Endothelial cell of umbilical vein (primary cell): ENCODE measurements around the gene HCK. TPM values are rescaled to one million over a fixed set of nuclear protein-coding genes. Genes with fewer than 3 reads are reported as not detected.
"Not testable (repeated sequence)": the region's sequence is repeated elsewhere in the genome, so short reads cannot be mapped to it uniquely, and the experiment has no call there.

ENCODE experiments used
- BruUV-seq: library from RNA; stranded (reverse); fragments of 400-500 nt; replicated peaks from 2 replicates; lab custom pipeline; 2021; lab: Mats Ljungman, UMichigan
- CTCF ChIA-PET: fragments of 300-600, 350-600 bp; sonication (Branson Sonifier 250); formaldehyde crosslinking; loops from one replicate; lab custom pipeline; 2021; ENCODE audit warnings: antibody characterized with exemption, inconsistent platforms; lab: Charles Lee
- POLR2A ChIA-PET: fragments of 300-600, 350-600 bp; sonication (Branson Sonifier 250); formaldehyde crosslinking; loops from one replicate; lab custom pipeline; 2021; ENCODE audit warnings: antibody characterized with exemption, inconsistent platforms; lab: Charles Lee
- DNase-seq: peaks from one replicate; pipeline ENCODE4 v3.0.0-alpha.2; 2011; ENCODE audit warnings: low read depth, low spot score
- FAIRE-seq: peaks from 2 replicates; lab custom pipeline; 2011; peaks lifted over from hg19 to GRCh38; lab: Jason Lieb, UNC
- H2AFZ ChIP-seq: 2 replicates; pipeline ENCODE4 v1.6.0; 2012; ENCODE audit warnings: low read depth, low read length, control low read depth, inconsistent platforms
- H3K27ac ChIP-seq: 2 replicates; pipeline ENCODE4 v1.5.1; 2011; ENCODE audit warnings: low read depth, mild to moderate bottlenecking, control low read depth, low read length, moderate library complexity; ENCODE audit not compliant: insufficient read depth
- H3K27me3 ChIP-seq, 2 experiments: 2 replicates each; pipeline versions ENCODE4 v1.6.0 to v1.6.1; 2011; ENCODE audit warnings: low read length in 2 of 2, mixed read lengths in 1 of 2; ENCODE audit not compliant: control insufficient read depth in 2 of 2, insufficient read depth in 2 of 2
- H3K36me3 ChIP-seq, 2 experiments: 2 replicates in 1 of 2; 3 replicates in 1 of 2; pipeline ENCODE4 v1.5.1; 2011; ENCODE audit warnings: low read length in 2 of 2, mild to moderate bottlenecking in 1 of 2, moderate library complexity in 1 of 2; ENCODE audit not compliant: control insufficient read depth in 2 of 2, insufficient read depth in 2 of 2; ENCODE audit errors: extremely low read depth in 1 of 2
- H3K4me1 ChIP-seq: 3 replicates; pipeline ENCODE4 v1.5.1; 2011; ENCODE audit warnings: mild to moderate bottlenecking, low read length; ENCODE audit not compliant: control insufficient read depth, insufficient read depth; ENCODE audit errors: extremely low read depth
- H3K4me2 ChIP-seq: 2 replicates; pipeline ENCODE4 v1.6.1; 2011; ENCODE audit warnings: low read length, control low read depth, mixed read lengths; ENCODE audit not compliant: insufficient read depth
- H3K4me3 ChIP-seq, 3 experiments: fragments of 200-600 bp in 1 of 3; sonication (generic), shearing (Covaris generic) in 1 of 3; replicated peaks in 1 of 3; 2 replicates each; pipeline ENCODE4 v1.5.1; 2011 to 2016; ENCODE audit warnings: control low read depth in 3 of 3, low read length in 3 of 3, mild to moderate bottlenecking in 2 of 3, inconsistent platforms in 1 of 3, low read depth in 1 of 3, moderate library complexity in 1 of 3; ENCODE audit not compliant: insufficient read depth in 1 of 3
- H3K79me2 ChIP-seq: 2 replicates; pipeline ENCODE4 v1.6.0; 2012; ENCODE audit warnings: low read length, inconsistent platforms; ENCODE audit not compliant: control insufficient read depth, insufficient read depth
- H3K9ac ChIP-seq: replicated peaks from 2 replicates; pipeline ENCODE3; 2011; ENCODE audit warnings: low read length, control low read depth; ENCODE audit not compliant: insufficient read depth; ENCODE audit errors: extremely low read depth
- H3K9me1 ChIP-seq: replicated peaks from 3 replicates; pipeline ENCODE4 v1.6.0; 2011; ENCODE audit warnings: mild to moderate bottlenecking, low read length; ENCODE audit not compliant: control insufficient read depth, insufficient read depth; ENCODE audit errors: extremely low read depth
- H3K9me3 ChIP-seq: replicated peaks from 2 replicates; pipeline ENCODE4 v1.5.1; 2012; ENCODE audit warnings: low read length, inconsistent platforms; ENCODE audit not compliant: control insufficient read depth, insufficient read depth
- H4K20me1 ChIP-seq: replicated peaks from 2 replicates; pipeline ENCODE3; 2011; ENCODE audit warnings: mild to moderate bottlenecking, low read length; ENCODE audit not compliant: control insufficient read depth, insufficient read depth; ENCODE audit errors: extremely low read depth
- EZH2 ChIP-seq: IDR thresholded peaks from 2 replicates; pipeline ENCODE4 v1.6.1; 2012; ENCODE audit warnings: borderline replicate concordance, low read depth, mild to moderate bottlenecking, moderate library complexity, low read length, inconsistent platforms; ENCODE audit not compliant: severe bottlenecking
- FOS ChIP-seq: IDR thresholded peaks from 2 replicates; pipeline ENCODE4 v1.6.1; 2011; ENCODE audit warnings: mild to moderate bottlenecking, low read length, moderate library complexity, borderline replicate concordance; ENCODE audit not compliant: insufficient read depth
- GATA2 ChIP-seq: IDR thresholded peaks from 2 replicates; pipeline ENCODE4 v1.7.0; 2011; ENCODE audit warnings: low read depth, mild to moderate bottlenecking, moderate library complexity, mixed read lengths, low read length; ENCODE audit not compliant: insufficient read length, insufficient read depth
- JUN ChIP-seq: IDR thresholded peaks from 2 replicates; pipeline ENCODE4 v1.6.1; 2011; ENCODE audit warnings: borderline replicate concordance, low read depth; ENCODE audit not compliant: insufficient read length, insufficient read depth
- MYC ChIP-seq: IDR thresholded peaks from one replicate; pipeline ENCODE4 v1.6.1; 2011; ENCODE audit warnings: mild to moderate bottlenecking, low read depth, low read length
- POLR2A ChIP-seq: IDR thresholded peaks from 2 replicates; pipeline ENCODE4 v1.6.1; 2012; ENCODE audit warnings: low read depth, mild to moderate bottlenecking, control low read depth, low read length
- POLR2AphosphoS5 ChIP-seq: IDR thresholded peaks from 2 replicates; pipeline ENCODE4 v1.6.1; 2012; ENCODE audit warnings: low read depth, mild to moderate bottlenecking, control low read depth, low read length, moderate library complexity; ENCODE audit not compliant: insufficient read depth
- dilution Hi-C: fragments of 300-500 bp; cut with MboI; formaldehyde crosslinking; loops from one replicate; pipeline ENCODE4 v1.15.0; 2019; ENCODE audit warnings: low sequenced_read_pairs; ENCODE audit not compliant: extremely low pct_ligation_motif_present
- intact Hi-C: fragments of 100-400 bp; cut with micrococcal nuclease; formaldehyde crosslinking; loops from one replicate; pipeline ENCODE4 v1.10.0; 2022
- polyA plus RNA-seq, 4 experiments: library from polyadenylated mRNA; depleted of rRNA in 3 of 4; stranded (reverse) in 3 of 4; unstranded in 1 of 4; fragments of >200 nt; gene quantifications; 2 replicates each; pipeline versions ENCODE4 v1.2.1 to v1.2.3, GENCODE V29; 2011 to 2012; ENCODE audit warnings: missing spikeins in 1 of 4
- total RNA-seq: library from RNA; stranded (reverse); gene quantifications from 2 replicates; pipeline ENCODE4 v1.2.3, GENCODE V29; 2021
- TF ChIP-seq, protein P1 (sequence below): IDR thresholded peaks from 2 replicates; pipeline ENCODE4 v1.6.1; 2011; ENCODE audit not compliant: insufficient read depth, insufficient read length
- TF ChIP-seq, protein P2 (sequence below), 2 donors: IDR thresholded peaks; 1 replicate in 1 of 2; 2 replicates in 1 of 2; pipeline ENCODE4 v1.5.1; 2011; ENCODE audit warnings: low read length in 2 of 2, mild to moderate bottlenecking in 2 of 2, moderate library complexity in 2 of 2, control low read depth in 1 of 2, inconsistent platforms in 1 of 2, low read depth in 1 of 2; ENCODE audit not compliant: insufficient read depth in 1 of 2; ENCODE audit errors: extremely low read depth in 1 of 2

The HCK gene
- total and polyA plus RNA-seq, 2 donors (not counting 3 experiments of a cell fraction or from before 2014, with no cell fraction given), result not detected

DNA sequence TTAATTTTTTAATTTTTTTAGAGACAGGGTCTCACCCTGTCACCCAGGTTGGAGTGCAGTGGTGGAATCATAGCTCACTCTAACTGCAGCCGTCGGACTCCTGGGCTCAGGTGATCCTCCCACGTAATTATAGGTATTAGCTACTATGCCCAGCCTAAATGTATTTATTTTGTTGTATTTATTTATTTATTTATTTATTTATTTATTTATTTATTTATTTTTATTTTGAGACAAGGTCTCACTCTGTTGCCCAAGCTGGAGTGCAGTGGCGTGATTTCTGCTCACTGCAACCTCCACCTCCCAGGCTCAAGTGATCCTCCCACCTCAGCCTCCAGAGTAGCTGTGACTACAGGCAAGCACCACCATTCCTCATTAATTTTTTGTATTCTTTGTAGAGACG lies 66.4 kb downstream of the HCK start:
- intact Hi-C loops, H3K4me3 ChIP-seq, H3K27ac ChIP-seq, DNase-seq, H2AFZ ChIP-seq, H3K4me1 ChIP-seq, H4K20me1 ChIP-seq, H3K4me2 ChIP-seq, FAIRE-seq, BruUV-seq, H3K9ac ChIP-seq, H3K9me1 ChIP-seq, H3K36me3 ChIP-seq, H3K9me3 ChIP-seq, H3K27me3 ChIP-seq, dilution Hi-C loops: not testable (repeated sequence)
- ChIA-PET POLR2A (interaction anchor here (0.6 kb wide), 1 partner anchor 9 kb away, joined by 3 read pairs; no protein-coding TSS in a partner anchor), CTCF (interaction anchor here (0.9 kb wide), 1 partner anchor 295 kb away, joined by 3 read pairs; no protein-coding TSS in a partner anchor)
- peaks cover 55% of the 10 kb centered on the region for H3K79me2 ChIP-seq

DNA sequence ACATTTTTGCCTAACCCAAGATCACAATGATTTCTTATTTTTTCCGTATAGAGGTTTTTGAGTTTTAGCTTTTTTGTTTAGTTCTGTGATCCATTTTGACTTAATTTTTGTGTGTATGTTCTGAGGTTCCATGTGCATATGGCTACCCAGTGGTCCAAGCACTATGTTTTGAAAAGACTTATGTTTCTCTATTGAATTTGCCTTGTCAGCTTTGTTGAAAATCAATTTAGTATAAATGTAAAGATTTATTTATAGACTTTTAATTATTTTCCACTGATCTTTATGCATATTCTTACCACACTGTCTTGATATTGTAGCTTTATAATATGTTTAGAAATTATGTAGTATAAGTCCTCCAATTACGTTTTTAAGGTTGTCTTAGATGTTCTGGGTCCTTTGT lies 67.7 kb downstream of the HCK start:
- TF ChIP-seq MYC (no peak), POLR2A (no peak), EZH2 (no peak), GATA2 (no peak), JUN (no peak), POLR2AphosphoS5 (no peak), FOS (no peak)
- TF ChIP-seq, protein P1, sequence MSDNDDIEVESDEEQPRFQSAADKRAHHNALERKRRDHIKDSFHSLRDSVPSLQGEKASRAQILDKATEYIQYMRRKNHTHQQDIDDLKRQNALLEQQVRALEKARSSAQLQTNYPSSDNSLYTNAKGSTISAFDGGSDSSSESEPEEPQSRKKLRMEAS, result no peak
- TF ChIP-seq, protein P2, sequence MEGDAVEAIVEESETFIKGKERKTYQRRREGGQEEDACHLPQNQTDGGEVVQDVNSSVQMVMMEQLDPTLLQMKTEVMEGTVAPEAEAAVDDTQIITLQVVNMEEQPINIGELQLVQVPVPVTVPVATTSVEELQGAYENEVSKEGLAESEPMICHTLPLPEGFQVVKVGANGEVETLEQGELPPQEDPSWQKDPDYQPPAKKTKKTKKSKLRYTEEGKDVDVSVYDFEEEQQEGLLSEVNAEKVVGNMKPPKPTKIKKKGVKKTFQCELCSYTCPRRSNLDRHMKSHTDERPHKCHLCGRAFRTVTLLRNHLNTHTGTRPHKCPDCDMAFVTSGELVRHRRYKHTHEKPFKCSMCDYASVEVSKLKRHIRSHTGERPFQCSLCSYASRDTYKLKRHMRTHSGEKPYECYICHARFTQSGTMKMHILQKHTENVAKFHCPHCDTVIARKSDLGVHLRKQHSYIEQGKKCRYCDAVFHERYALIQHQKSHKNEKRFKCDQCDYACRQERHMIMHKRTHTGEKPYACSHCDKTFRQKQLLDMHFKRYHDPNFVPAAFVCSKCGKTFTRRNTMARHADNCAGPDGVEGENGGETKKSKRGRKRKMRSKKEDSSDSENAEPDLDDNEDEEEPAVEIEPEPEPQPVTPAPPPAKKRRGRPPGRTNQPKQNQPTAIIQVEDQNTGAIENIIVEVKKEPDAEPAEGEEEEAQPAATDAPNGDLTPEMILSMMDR (IDR thresholded peaks at IDR 0.05; ENCODE audit: extremely low read depth in 1 of 2, insufficient read depth in 1 of 2, low read depth in 1 of 2, low read length in 2 of 2), result no peak
- peaks cover 0 to 2% of the 10 kb centered on the region in 2 experiments for H3K36me3 ChIP-seq
- H3K9ac ChIP-seq, result no peak overlapping the region
- no peak overlapping the region for H3K4me3 ChIP-seq
- no TSS peak for BruUV-seq
- DNase-seq (no peak), FAIRE-seq (no peak)
- no peak overlapping the region for H3K27ac ChIP-seq
- H3K9me1 ChIP-seq, result no peaks in the 10 kb centered on the region
- intact Hi-C loops, result no loop called here
- H3K9me3 ChIP-seq, result no peaks in the 10 kb centered on the region
- H3K79me2 ChIP-seq, result peaks cover 45% of the 10 kb centered on the region
- no peak overlapping the region for H3K4me2 ChIP-seq
- H2AFZ ChIP-seq, result no peak overlapping the region
- ChIA-PET CTCF (interaction anchor here (1.1 kb wide), 1 partner anchor 10 kb away, joined by 4 read pairs; the partner anchor contains the start of gene TM9SF4), POLR2A (no interaction called here)
- H4K20me1 ChIP-seq, result peaks cover 6% of the 10 kb centered on the region
- dilution Hi-C loops, result no loop called here
- no peaks in the 10 kb centered on the region for H3K4me1 ChIP-seq
- H3K27me3 ChIP-seq, result no peaks in the 10 kb centered on the region

DNA sequence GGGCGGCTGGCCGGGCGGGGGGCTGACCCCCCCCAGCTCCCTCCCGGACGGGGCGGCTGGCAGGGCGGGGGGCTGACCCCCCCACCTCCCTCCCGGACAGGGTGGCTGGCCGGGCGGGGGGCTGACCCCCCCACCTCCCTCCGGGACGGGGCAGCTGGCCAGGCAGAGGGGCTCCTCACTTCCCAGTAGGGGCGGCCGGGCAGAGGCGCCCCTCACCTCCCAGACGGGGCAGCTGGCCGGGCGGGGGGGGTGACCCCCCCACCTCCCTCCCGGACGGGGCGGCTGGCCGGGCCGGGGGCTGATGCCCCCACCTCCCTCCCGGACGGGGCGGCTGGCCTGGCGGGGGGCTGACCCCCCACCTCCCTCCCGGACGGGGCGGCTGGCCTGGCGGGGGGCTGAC lies 69.9 kb downstream of the HCK start:
- dilution Hi-C loops, H3K27ac ChIP-seq, H3K4me2 ChIP-seq, H3K36me3 ChIP-seq, H2AFZ ChIP-seq, H3K9me1 ChIP-seq, H4K20me1 ChIP-seq, H3K27me3 ChIP-seq, H3K4me1 ChIP-seq, POLR2A ChIA-PET, H3K9ac ChIP-seq, DNase-seq, BruUV-seq, FAIRE-seq, intact Hi-C loops, H3K4me3 ChIP-seq, CTCF ChIA-PET, H3K9me3 ChIP-seq: not testable (repeated sequence)
- H3K79me2 ChIP-seq, result peaks cover 34% of the 10 kb centered on the region
